GM18507 (cell line): ENCODE results near the gene APBA3.
"Not testable (repeated sequence)": the region's sequence is repeated elsewhere in the genome, so short reads cannot be mapped to it uniquely, and the experiment has no call there.

Experiments used
- DNase-seq: peaks from one replicate; pipeline ENCODE4 v3.0.0; 2011; ENCODE audit warnings: low read depth; ENCODE audit not compliant: insufficient read length; ENCODE audit errors: extremely low spot score
- FAIRE-seq: peaks from 2 replicates; lab custom pipeline; 2011; peaks lifted over from hg19 to GRCh38; lab: Jason Lieb, UNC

Gene APBA3

GRCh38 chr19:3773814-3774515 is 12.5 kb upstream of the APBA3 start:
- no peak for FAIRE-seq
- no peak for DNase-seq

- DNase-seq: no peak
Observed at GRCh38 chr19:3771906-3772455, 10.5 kb upstream of the APBA3 start, which contains the start of gene RAX2. Gene RAX2, minus strand, starts transcription at chr19:3772228. Its CDS starts 486 bp downstream, at chr19:3771742.

GRCh38 chr19:3771000-3771905 is 9.8 kb upstream of the APBA3 start:
- DNase-seq: no peak
- FAIRE-seq: no peak

More at GRCh38 chr19:3771906-3772455, 10.5 kb upstream of the APBA3 start, which contains the start of gene RAX2:
- FAIRE-seq: no peak

- no peak for FAIRE-seq
- no peak for DNase-seq
Observed at GRCh38 chr19:3770136-3770999, 8.9 kb upstream of the APBA3 start.

GRCh38 chr19:3769494-3769893 is 8.0 kb upstream of the APBA3 start:
- FAIRE-seq (no peak), DNase-seq (no peak)

- FAIRE-seq: no peak
- no peak for DNase-seq
Observed at GRCh38 chr19:3768748-3769099, 7.2 kb upstream of the APBA3 start.

- no peak for FAIRE-seq
- no peak for DNase-seq
Observed at GRCh38 chr19:3768015-3768747, 6.7 kb upstream of the APBA3 start.

- no peak for FAIRE-seq
- no peak for DNase-seq
Observed at GRCh38 chr19:3767050-3767449, 5.6 kb upstream of the APBA3 start.

- no peak for FAIRE-seq
- DNase-seq: no peak
Observed at GRCh38 chr19:3766520-3766919, 5.0 kb upstream of the APBA3 start.

GRCh38 chr19:3765757-3766156 is 4.3 kb upstream of the APBA3 start:
- not testable (repeated sequence) for DNase-seq, FAIRE-seq

GRCh38 chr19:3765121-3765520 is 3.6 kb upstream of the APBA3 start:
- FAIRE-seq (no peak), DNase-seq (no peak)

- FAIRE-seq (peak; percentile 98), DNase-seq (peak; percentile 95)
Observed at GRCh38 chr19:3762501-3763459, 1.3 kb upstream of the APBA3 start, which contains the start of gene MRPL54. Gene MRPL54, plus strand, starts transcription at chr19:3762682. Its CDS starts 19 bp downstream, at chr19:3762701.

GRCh38 chr19:3762130-3762473 is 610 bp upstream of the APBA3 start:
- FAIRE-seq: no peak
- DNase-seq: no peak

GRCh38 chr19:3760871-3761361 is 576 bp downstream of the APBA3 start:
- no peak for FAIRE-seq
- DNase-seq: no peak

- FAIRE-seq (no peak), DNase-seq (no peak)
Observed at GRCh38 chr19:3759482-3760254, 1.8 kb downstream of the APBA3 start.

GRCh38 chr19:3758297-3758696 is 3.2 kb downstream of the APBA3 start:
- not testable (repeated sequence) for DNase-seq, FAIRE-seq

- not testable (repeated sequence) for DNase-seq, FAIRE-seq
Observed at GRCh38 chr19:3757705-3758104, 3.8 kb downstream of the APBA3 start.
